NCI-H69 (cell line): ENCODE data around the gene CABCOCO1.

Source experiments
- DNase-seq: peaks from one replicate; lab custom pipeline; 2025; lab: John Stamatoyannopoulos, UW

The CABCOCO1 gene

GRCh38 chr10:61662794-61663259 is at the start of gene CABCOCO1:
CABCOCO1 (plus strand) TSS chr10:61662929; CDS start chr10:61662973, 44 bp downstream.
- DNase-seq = peak; percentile 94

GRCh38 chr10:61613665-61614064 is 49.1 kb upstream of the CABCOCO1 start:
- peak; percentile 3 for DNase-seq

GRCh38 chr10:61616611-61617010 is 46.1 kb upstream of the CABCOCO1 start:
- DNase-seq = no peak

GRCh38 chr10:61617180-61617579 is 45.5 kb upstream of the CABCOCO1 start:
- peak; percentile 4 for DNase-seq

GRCh38 chr10:61617586-61617985 is 45.1 kb upstream of the CABCOCO1 start:
- peak; percentile 7 for DNase-seq

GRCh38 chr10:61618388-61618961 is 44.3 kb upstream of the CABCOCO1 start:
- DNase-seq = peak; percentile 77

- DNase-seq = no peak
Measured at GRCh38 chr10:61620506-61620905, 42.2 kb upstream of the CABCOCO1 start.

GRCh38 chr10:61621605-61622051 is 41.1 kb upstream of the CABCOCO1 start:
- DNase-seq = peak; percentile 96

- DNase-seq = peak; percentile 71
Measured at GRCh38 chr10:61623161-61623560, 39.6 kb upstream of the CABCOCO1 start.

GRCh38 chr10:61626209-61626608 is 36.5 kb upstream of the CABCOCO1 start:
- no peak for DNase-seq

- DNase-seq = no peak
Measured at GRCh38 chr10:61627266-61627665, 35.5 kb upstream of the CABCOCO1 start.

- no peak for DNase-seq
Measured at GRCh38 chr10:61628151-61628874, 34.4 kb upstream of the CABCOCO1 start.

GRCh38 chr10:61628875-61629513 is 33.7 kb upstream of the CABCOCO1 start:
- DNase-seq = peak; percentile 6

- no peak for DNase-seq
Measured at GRCh38 chr10:61629576-61629975, 33.2 kb upstream of the CABCOCO1 start.

GRCh38 chr10:61632057-61632670 is 30.6 kb upstream of the CABCOCO1 start:
- DNase-seq = peak; percentile 20

GRCh38 chr10:61633665-61634064 is 29.1 kb upstream of the CABCOCO1 start:
- no peak for DNase-seq

- no peak for DNase-seq
Measured at GRCh38 chr10:61634746-61635145, 28.0 kb upstream of the CABCOCO1 start.

- no peak for DNase-seq
Measured at GRCh38 chr10:61635471-61635870, 27.3 kb upstream of the CABCOCO1 start.

GRCh38 chr10:61635932-61636331 is 26.8 kb upstream of the CABCOCO1 start:
- DNase-seq = peak; percentile 31

GRCh38 chr10:61639952-61640351 is 22.8 kb upstream of the CABCOCO1 start:
- DNase-seq = no peak

GRCh38 chr10:61640856-61641255 is 21.9 kb upstream of the CABCOCO1 start:
- DNase-seq = no peak

- DNase-seq = peak; percentile 4
Measured at GRCh38 chr10:61642150-61642571, 20.6 kb upstream of the CABCOCO1 start.
